Activated CD4-positive, alpha-beta memory T cell treated with anti-CD3 and anti-CD28 coated beads for 36 hours (primary cell): ENCODE data around the gene PRDM16. TPM values are rescaled to one million over a fixed set of nuclear protein-coding genes. Genes with fewer than 3 reads are reported as not detected.

ENCODE experiments used
- CTCF ChIA-PET: fragments of 350-600 bp; sonication (Branson Sonifier 250); formaldehyde crosslinking; loops from one replicate; lab custom pipeline; 2021; ENCODE audit warnings: antibody characterized with exemption, inconsistent platforms; lab: Charles Lee
- POLR2A ChIA-PET: fragments of 350-600 bp; sonication (Branson Sonifier 250); formaldehyde crosslinking; loops from one replicate; lab custom pipeline; 2021; ENCODE audit warnings: antibody characterized with exemption; lab: Charles Lee
- DNase-seq: peaks from one replicate; pipeline ENCODE4 v3.0.0-alpha.2; 2020
- H3K27ac Mint-ChIP-seq: one replicate; pipeline ENCODE4 v1.8.0; 2021; ENCODE audit warnings: mixed read lengths
- H3K27me3 Mint-ChIP-seq: one replicate; pipeline ENCODE4 v1.8.0; 2021; ENCODE audit warnings: mixed read lengths
- H3K36me3 Mint-ChIP-seq: one replicate; pipeline ENCODE4 v1.8.0; 2021; ENCODE audit warnings: mixed read lengths
- H3K4me1 Mint-ChIP-seq: one replicate; pipeline ENCODE4 v1.8.0; 2021; ENCODE audit warnings: low read depth, mixed read lengths
- H3K4me3 Mint-ChIP-seq: one replicate; pipeline ENCODE4 v1.8.0; 2021; ENCODE audit warnings: mild to moderate bottlenecking, mixed read lengths
- H3K9me3 Mint-ChIP-seq: one replicate; pipeline ENCODE4 v1.8.0; 2021; ENCODE audit warnings: mixed read lengths
- intact Hi-C: fragments of 100-400 bp; cut with micrococcal nuclease; formaldehyde crosslinking; loops from one replicate; pipeline ENCODE4 v1.15.1; 2023
- total RNA-seq, 2 experiments: library from RNA; stranded (reverse); gene quantifications; one replicate each; pipeline ENCODE4 v1.2.3, GENCODE V29; 2021

Gene PRDM16
- total RNA-seq, 2 experiments from 2014 or later = not detected

DNA sequence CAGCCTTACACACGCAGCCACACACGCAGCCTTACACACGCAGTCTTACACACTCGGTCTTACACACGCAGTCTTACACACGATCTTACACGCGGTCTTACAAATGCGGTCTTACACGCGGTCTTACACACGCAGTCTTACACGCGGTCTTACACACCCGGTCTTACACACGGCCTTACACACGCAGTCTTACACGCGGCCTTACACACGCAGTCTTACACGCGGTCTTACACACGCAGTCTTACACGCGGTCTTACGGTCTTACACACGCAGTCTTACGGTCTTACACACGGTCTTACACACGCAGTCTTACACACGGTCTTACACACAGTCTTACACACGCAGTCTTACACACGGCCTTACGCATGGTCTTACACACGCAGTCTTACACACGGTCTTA, 111.9 kb downstream of the PRDM16 start:
- CTCF ChIA-PET = no interaction called here
- Mint-ChIP-seq H3K4me1 (no peaks in the 10 kb centered on the region), H3K36me3 (no peaks in the 10 kb centered on the region), H3K9me3 (no peaks in the 10 kb centered on the region), H3K27ac (no peak overlapping the region), H3K4me3 (no peak overlapping the region), H3K27me3 (peaks cover 9% of the 10 kb centered on the region)
- POLR2A ChIA-PET = no interaction called here
- DNase-seq = no peak
- intact Hi-C loops = no loop called here

DNA sequence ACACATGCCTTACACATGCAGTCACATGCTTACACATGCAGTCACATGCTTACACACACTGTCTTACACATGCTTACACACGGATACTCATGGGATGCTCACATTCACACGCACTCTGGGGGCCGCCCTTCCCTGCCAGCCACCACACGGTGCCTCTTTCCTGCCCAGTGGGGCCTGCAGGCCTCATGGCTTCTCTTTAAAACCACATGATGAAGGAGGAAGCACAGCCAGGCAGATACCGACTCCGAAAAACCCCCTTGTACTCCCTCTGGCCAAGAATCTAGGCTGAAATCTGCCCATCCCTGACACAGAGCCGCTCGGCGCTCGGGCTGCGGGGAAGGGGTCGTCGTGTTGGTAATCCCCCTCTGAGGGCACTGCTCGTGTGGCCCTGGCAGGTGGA, 113.0 kb downstream of the PRDM16 start:
- peaks cover 9% of the 10 kb centered on the region for H3K27me3 Mint-ChIP-seq
- DNase-seq = no peak
- ChIA-PET POLR2A (no interaction called here), CTCF (no interaction called here)
- H3K4me3 Mint-ChIP-seq = no peak overlapping the region
- H3K36me3 Mint-ChIP-seq = no peaks in the 10 kb centered on the region
- no peak overlapping the region for H3K27ac Mint-ChIP-seq
- no peaks in the 10 kb centered on the region for H3K4me1 Mint-ChIP-seq
- intact Hi-C loops = no loop called here
- no peaks in the 10 kb centered on the region for H3K9me3 Mint-ChIP-seq

DNA sequence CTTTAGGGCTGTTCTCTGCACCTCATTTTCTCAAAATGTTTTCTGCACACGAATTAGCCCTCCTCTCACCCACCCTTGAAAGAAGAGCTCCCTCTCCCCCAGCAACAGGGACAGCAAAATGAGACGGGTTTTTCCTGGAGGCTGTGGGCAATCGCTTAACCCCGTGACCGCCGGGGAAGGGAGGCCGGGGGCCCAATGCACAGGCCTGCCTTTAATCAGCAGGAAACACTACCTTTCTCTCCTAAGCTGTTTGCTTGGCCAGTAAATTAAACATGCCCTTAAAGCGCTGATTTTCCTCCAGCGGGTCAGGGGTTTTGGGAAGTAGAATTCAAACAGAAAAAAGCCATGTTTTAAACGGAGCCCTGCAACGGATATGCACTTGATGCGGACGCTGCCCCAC, 114.4 kb downstream of the PRDM16 start:
- no peaks in the 10 kb centered on the region for H3K9me3 Mint-ChIP-seq
- intact Hi-C loops = no loop called here
- peaks cover 10% of the 10 kb centered on the region for H3K27me3 Mint-ChIP-seq
- H3K36me3 Mint-ChIP-seq = no peaks in the 10 kb centered on the region
- DNase-seq = no peak
- POLR2A ChIA-PET = no interaction called here
- no peaks in the 10 kb centered on the region for H3K4me1 Mint-ChIP-seq
- CTCF ChIA-PET = no interaction called here
- H3K4me3 Mint-ChIP-seq = no peak overlapping the region
- no peak overlapping the region for H3K27ac Mint-ChIP-seq

DNA sequence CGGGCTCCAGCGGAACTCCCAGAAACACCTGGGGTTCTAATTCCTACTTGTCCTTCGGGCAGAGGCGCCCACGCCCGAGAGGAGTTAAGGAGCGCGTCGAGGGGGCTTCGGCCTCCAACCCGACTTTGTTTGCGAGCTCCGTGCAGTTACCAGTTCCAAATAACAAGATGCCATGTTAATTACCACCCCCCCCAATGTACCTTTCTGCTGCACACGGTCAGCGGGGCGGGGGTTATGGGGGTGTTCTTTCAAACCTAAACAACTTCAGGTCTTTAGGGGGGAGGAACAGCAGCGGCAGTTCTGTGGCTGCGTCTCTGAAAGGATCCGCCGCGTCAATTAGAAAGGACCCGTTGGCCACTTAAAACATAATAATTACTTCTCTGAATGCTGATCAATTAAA, 114.8 kb downstream of the PRDM16 start:
- ChIA-PET CTCF (no interaction called here), POLR2A (no interaction called here)
- no peaks in the 10 kb centered on the region for H3K36me3 Mint-ChIP-seq
- no peaks in the 10 kb centered on the region for H3K4me1 Mint-ChIP-seq
- H3K4me3 Mint-ChIP-seq = no peak overlapping the region
- intact Hi-C loops = no loop called here
- DNase-seq = no peak
- no peaks in the 10 kb centered on the region for H3K9me3 Mint-ChIP-seq
- H3K27ac Mint-ChIP-seq = no peak overlapping the region
- peaks cover 10% of the 10 kb centered on the region for H3K27me3 Mint-ChIP-seq

DNA sequence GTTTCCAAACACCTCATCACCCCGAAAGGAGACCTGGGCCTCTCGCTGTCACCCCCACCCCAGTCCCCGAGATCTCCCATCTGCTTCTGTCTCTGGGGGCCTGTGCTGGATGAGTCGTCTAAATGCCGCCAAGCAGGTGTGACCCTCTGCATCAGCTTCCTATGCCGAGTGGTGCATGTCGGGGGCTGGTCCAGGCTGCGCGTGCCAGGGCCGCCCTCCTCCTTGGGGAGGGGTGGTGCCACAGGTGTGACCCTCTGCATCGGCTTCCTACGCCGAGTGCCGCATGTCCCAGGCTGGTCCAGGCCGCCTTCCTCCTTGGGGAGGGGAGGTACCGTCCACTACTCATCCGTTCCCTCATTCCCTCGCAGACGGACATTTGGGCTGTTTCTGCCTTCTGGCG, 115.7 kb downstream of the PRDM16 start:
- Mint-ChIP-seq H3K4me1 (no peaks in the 10 kb centered on the region), H3K36me3 (no peaks in the 10 kb centered on the region), H3K27ac (no peak overlapping the region), H3K27me3 (peaks cover 10% of the 10 kb centered on the region), H3K4me3 (no peak overlapping the region), H3K9me3 (no peaks in the 10 kb centered on the region)
- ChIA-PET POLR2A (no interaction called here), CTCF (no interaction called here)
- intact Hi-C loops = no loop called here
- no peak for DNase-seq

DNA sequence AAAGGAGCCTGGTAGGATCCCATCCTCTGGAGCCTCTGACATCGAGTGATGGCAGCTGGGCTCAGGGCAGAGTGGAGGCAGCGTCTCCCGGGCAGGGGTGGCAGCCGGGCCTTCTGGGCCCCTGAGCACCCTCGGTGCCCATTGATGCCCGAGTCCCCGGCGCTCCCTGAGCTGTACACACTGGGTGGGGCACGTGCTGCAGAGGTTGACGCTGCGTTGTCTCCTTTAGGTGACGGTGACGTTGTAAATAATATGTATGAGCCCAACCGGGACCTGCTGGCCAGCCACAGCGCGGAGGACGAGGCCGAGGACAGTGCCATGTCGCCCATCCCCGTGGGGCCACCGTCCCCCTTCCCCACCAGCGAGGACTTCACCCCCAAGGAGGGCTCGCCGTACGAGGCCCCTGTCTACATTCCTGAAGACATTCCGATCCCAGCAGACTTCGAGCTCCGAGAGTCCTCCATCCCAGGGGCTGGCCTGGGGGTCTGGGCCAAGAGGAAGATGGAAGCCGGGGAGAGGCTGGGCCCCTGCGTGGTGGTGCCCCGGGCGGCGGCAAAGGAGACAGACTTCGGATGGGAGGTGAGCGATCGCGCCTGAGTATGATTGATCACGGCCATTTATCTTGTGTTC, 117.0 kb downstream of the PRDM16 start:
- DNase-seq = no peak
- CTCF ChIA-PET = no interaction called here
- POLR2A ChIA-PET = no interaction called here
- H3K4me1 Mint-ChIP-seq = no peaks in the 10 kb centered on the region
- H3K4me3 Mint-ChIP-seq = no peak overlapping the region
- no peaks in the 10 kb centered on the region for H3K9me3 Mint-ChIP-seq
- peaks cover 10% of the 10 kb centered on the region for H3K27me3 Mint-ChIP-seq
- no peaks in the 10 kb centered on the region for H3K36me3 Mint-ChIP-seq
- intact Hi-C loops = no loop called here
- no peak overlapping the region for H3K27ac Mint-ChIP-seq

DNA sequence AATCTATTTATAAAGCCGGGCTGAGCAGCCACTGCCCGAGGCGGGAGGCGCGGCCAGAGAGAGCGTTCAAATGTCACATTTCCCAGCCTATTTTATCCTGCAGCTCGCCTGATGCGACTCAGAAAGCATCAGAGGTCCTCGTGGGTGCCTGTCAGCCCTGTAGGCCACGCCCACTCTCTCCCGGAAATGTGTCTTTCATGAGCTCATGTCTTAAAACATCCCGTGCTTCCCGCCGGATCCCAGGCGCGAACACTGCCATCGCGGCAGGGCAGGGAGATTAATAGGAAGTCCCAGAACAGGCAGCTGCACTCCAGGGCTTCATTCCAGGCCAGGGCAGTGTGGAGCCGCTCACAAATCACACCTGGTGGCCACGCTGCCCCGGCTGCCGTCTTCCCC, 117.5 kb downstream of the PRDM16 start:
- Mint-ChIP-seq H3K9me3 (no peaks in the 10 kb centered on the region), H3K4me1 (no peaks in the 10 kb centered on the region), H3K27ac (no peak overlapping the region), H3K27me3 (peaks cover 10% of the 10 kb centered on the region), H3K4me3 (no peak overlapping the region), H3K36me3 (no peaks in the 10 kb centered on the region)
- no peak for DNase-seq
- intact Hi-C loops = no loop called here
- POLR2A ChIA-PET = no interaction called here
- CTCF ChIA-PET = no interaction called here

DNA sequence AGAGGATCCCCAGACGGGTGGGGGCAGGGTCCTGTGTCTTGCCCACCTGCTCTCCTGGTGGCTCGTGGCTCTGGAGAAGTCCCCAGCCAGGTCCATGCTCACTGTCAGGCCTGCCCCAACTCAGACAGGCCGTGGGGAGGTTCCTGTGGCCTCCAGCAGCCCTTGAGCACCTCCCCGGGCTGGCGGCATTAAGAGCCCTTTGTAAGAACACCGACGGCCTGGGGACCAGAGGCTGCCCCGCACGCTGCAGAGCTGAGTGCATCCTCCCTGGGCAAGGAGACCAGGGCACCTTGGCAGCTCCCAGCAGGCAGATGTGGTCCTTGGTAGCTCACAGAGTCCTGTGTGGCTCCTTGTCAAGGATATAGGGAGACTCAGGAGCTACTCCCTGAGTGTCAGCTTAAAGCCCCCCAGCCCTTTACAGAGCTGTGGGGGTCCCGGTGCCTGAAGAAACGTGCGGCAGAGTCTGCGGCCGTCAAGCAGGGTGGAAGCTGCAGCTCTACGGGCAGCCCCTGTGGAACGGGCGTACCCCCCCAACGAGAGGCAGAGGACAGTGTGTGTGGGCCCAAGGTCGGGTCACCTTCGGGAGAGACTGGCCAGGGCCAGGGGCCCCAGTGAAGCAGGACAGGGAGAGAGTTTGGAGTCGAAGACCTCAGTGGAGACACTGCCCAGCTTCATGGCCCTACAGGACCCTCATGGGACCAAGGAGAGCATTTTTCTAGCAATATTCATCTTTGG, 118.6 kb downstream of the PRDM16 start:
- Mint-ChIP-seq H3K36me3 (no peaks in the 10 kb centered on the region), H3K27ac (no peak overlapping the region), H3K27me3 (peaks cover 10% of the 10 kb centered on the region), H3K4me3 (no peak overlapping the region), H3K9me3 (no peaks in the 10 kb centered on the region), H3K4me1 (no peaks in the 10 kb centered on the region)
- ChIA-PET POLR2A (no interaction called here), CTCF (no interaction called here)
- intact Hi-C loops = no loop called here
- no peak for DNase-seq

DNA sequence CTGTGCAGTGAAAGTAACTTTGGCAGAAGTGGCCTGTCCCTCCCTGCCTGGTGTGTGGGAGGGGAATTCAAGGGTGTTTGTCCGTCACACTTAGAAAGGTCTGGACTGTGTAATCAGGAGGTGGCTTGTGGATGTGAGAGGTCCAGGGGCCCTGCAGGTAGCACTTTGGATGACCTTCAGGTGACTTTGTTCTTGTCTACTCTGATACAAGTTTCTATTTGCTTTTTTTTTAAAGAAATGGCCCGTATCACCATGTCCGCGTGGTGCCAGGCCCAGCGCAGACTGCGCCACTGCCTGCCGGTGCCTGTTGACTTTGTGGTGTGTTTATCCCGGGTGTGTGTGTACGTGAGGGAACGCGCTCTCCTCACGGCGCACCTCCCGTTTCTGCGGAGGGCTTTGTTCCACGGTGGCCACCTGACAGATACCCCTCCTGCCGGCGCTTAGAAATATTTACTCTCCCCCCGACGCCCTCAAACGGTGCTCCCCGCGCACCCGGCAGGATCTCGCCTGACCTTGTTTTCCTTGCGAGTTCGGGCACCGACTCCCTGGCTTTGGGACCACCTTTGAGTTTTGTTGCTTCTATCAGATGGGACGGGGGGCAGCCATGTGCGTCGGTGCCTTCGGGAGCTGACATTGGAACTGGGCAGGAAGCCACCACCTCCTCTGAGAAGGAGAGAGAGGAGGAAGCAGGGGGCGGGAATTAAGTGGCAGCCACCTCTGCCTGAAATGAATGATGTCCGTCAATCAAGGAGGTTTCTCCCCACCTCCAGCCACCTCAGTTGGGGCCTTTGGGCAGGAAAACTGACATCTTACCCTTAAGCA, 119.4 kb downstream of the PRDM16 start:
- intact Hi-C loops = no loop called here
- Mint-ChIP-seq H3K4me1 (no peaks in the 10 kb centered on the region), H3K36me3 (no peaks in the 10 kb centered on the region), H3K4me3 (no peak overlapping the region), H3K27ac (no peak overlapping the region), H3K27me3 (peaks cover 12% of the 10 kb centered on the region), H3K9me3 (no peaks in the 10 kb centered on the region)
- DNase-seq = no peak
- POLR2A ChIA-PET = no interaction called here
- CTCF ChIA-PET = no interaction called here

DNA sequence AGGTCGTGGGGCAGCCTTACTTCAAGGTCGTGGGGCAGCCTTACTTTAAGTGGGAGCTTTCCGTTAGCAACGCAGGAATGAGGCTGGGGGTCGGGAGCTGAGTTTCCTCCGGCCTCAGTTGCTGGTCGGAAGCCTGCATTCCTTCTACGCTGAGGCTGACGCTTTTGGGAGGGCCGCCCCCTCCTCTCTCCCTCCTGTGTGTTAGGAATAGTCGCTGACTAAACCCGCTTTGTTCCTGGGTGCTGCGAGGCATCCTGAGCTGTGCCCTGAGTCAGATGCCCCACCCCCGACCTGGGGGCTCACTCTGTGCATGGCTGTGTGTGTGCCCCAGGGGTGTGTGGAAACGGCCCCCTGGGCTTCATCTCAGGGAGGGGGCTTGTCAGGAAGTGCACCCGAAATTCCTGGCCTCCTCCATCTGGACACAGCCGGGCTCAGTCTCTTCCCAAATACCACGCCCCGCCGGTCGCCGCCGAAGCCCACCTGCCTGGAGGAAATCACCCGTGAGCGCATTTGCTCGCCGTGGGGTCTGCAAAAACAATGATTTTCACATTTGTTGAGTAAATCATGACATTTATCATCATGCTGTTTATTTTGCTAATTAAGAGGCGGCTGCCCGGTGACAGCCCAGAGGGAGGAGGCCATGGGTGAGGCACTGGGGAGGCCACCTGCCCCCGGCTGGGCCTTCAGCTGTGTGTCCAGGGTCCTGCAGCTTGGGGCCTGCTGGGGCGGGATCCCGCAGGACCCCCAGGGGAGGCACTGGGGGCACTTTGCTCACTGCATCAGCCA, 121.4 kb downstream of the PRDM16 start:
- peaks cover 4% of the 10 kb centered on the region for H3K27me3 Mint-ChIP-seq
- DNase-seq = no peak
- H3K4me1 Mint-ChIP-seq = no peaks in the 10 kb centered on the region
- intact Hi-C loops = no loop called here
- no peaks in the 10 kb centered on the region for H3K36me3 Mint-ChIP-seq
- H3K27ac Mint-ChIP-seq = no peak overlapping the region
- ChIA-PET CTCF (no interaction called here), POLR2A (no interaction called here)
- H3K9me3 Mint-ChIP-seq = no peaks in the 10 kb centered on the region
- no peak overlapping the region for H3K4me3 Mint-ChIP-seq

DNA sequence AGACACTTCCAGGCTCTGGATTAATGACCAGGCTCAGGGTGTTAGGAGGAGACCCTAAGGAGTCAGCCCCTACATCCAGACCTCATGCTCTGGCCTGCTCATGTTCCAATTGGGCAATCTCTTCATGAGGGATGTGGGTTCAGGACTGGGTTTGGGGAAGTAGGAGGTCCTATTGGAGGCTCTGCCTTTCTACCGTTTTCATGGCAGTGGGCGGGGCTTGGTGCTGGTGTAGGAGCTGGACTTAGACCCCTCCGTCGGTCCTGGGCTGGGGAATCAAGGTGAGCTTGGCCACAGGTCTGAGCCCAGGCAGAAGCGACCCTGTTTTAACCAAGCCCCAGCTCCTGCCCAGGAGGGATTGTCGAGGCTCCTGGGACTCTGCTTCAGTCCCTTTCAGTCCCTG, 123.4 kb downstream of the PRDM16 start:
- intact Hi-C loops = no loop called here
- peaks cover 4% of the 10 kb centered on the region for H3K27me3 Mint-ChIP-seq

DNA sequence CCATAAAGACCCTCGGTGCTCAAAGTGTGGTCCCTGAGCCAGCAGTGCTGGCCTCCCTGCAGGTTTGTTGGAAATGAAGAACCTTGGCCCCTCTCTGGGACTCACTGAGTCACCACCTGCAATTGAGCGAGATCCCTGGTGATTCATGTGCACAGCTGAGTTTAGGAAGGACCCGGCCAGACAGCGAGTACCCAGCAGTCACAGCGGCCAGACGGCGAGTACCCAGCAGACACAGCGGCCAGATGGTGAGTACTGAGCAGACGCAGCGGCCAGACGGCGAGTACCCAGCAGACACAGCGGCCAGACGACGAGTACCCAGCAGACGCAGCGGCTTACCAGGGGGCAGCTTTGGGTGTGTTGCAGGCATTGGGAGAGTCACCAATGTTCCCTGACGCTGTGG, 123.8 kb downstream of the PRDM16 start:
- Mint-ChIP-seq H3K36me3 (no peaks in the 10 kb centered on the region), H3K4me3 (no peak overlapping the region), H3K27me3 (peaks cover 5% of the 10 kb centered on the region), H3K4me1 (no peaks in the 10 kb centered on the region), H3K9me3 (no peaks in the 10 kb centered on the region), H3K27ac (no peak overlapping the region)
- ChIA-PET POLR2A (no interaction called here), CTCF (no interaction called here)
- no peak for DNase-seq
- intact Hi-C loops = no loop called here

More for the DNA sequence above, 123.4 kb downstream of the PRDM16 start:
- Mint-ChIP-seq H3K4me3 (no peak overlapping the region), H3K36me3 (no peaks in the 10 kb centered on the region), H3K4me1 (no peaks in the 10 kb centered on the region), H3K27ac (no peak overlapping the region), H3K9me3 (no peaks in the 10 kb centered on the region)
- CTCF ChIA-PET = no interaction called here
- POLR2A ChIA-PET = no interaction called here
- no peak for DNase-seq
